ENCODE results near the gene KRTAP1-1. TPM values are rescaled to one million over a fixed set of nuclear protein-coding genes. Genes with fewer than 3 reads are reported as not detected.

The KRTAP1-1 gene
- total and polyA plus RNA-seq, 7 donors, result not detected

DNA sequence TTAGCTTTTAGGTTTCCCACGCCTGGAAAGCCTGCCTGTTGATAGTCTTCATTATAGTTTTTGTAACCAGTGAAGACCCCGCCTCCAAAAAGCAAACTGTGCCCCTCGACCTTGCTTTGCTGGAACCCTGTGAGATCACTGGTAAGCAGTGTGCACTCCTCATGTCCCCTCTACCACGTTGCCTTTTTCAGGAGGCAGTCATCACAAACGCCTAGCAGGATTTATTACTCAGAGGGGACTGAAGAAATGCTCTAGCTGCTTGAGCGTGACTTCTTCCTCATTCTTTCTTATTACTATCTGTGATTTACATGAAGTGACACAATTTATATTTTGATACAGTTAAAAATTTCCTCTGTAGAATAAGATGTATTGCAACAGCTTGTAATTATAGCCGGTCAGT is 25.8 kb downstream of the KRTAP1-1 start:
- Histone ChIP-seq H3K36me3 (ENCODE audit: insufficient read depth in 1 of 2, low read depth in 1 of 2) (no peaks in the 10 kb centered on the region), H3K9me3 (no peaks in the 10 kb centered on the region), H3K4me1 (no peaks in the 10 kb centered on the region), H3K27ac (no peak overlapping the region), H3K27me3 (ENCODE audit: insufficient read depth in 3 of 3, low read length in 2 of 3) (peaks cover 0 to 4% (median 0%) of the 10 kb centered on the region in 3 donors), H3K4me3 (no peak overlapping the region)
- 65 to 68% (median 67%) methylated on average over 7 of the region's 7 CpGs for WGBS, 3 donors
- no peak for DNase-seq
- intact Hi-C loops (cut with DNase I), result no loop called here
- no peak for ATAC-seq
- no peak for TF ChIP-seq CTCF (IDR thresholded peaks at IDR 0.05)

- H3K9me3 ChIP-seq, result no peaks in the 10 kb centered on the region
- H3K27ac ChIP-seq, result no peak overlapping the region
- H3K27me3 ChIP-seq (ENCODE audit: insufficient read depth in 3 of 3, low read length in 2 of 3), result peaks cover 0 to 4% (median 0%) of the 10 kb centered on the region in 3 donors
- intact Hi-C loops (cut with DNase I), result no loop called here
- H3K4me1 ChIP-seq, result no peaks in the 10 kb centered on the region
- no peak overlapping the region for H3K4me3 ChIP-seq
- 6 to 10% (median 7%) methylated on average over 1 of the region's 1 CpG for WGBS, 3 donors
- DNase-seq (no peak), ATAC-seq (peak in 3 of 4 donors; percentile 44 to 65 (median 61))
- no peak for TF ChIP-seq CTCF (IDR thresholded peaks at IDR 0.05)
- no peaks in the 10 kb centered on the region for H3K36me3 ChIP-seq (ENCODE audit: insufficient read depth in 1 of 2, low read depth in 1 of 2)
Observed at GRCh38 chr17:41013606-41014005, 27.6 kb downstream of the KRTAP1-1 start.

DNA sequence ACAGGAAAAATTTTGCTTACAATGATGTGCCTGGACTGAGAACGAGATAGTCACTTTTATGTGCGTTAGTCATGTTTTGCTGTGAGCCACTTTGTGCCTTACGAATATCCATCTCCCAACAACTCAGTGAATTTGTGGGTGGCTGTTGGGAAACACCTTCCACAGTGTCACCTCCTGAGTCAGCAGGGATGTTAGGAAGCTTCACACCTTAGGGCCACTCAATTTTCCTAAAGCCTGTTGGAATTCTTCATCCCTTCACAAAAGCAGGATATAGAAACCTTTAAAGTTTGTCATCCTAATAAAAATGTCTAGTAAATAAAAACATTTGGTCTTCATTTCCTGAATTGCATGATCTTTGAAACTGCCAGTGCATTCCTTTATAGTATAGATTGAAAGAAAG is 28.1 kb downstream of the KRTAP1-1 start:
- ATAC-seq, result no peak
- no peaks in the 10 kb centered on the region for H3K4me1 ChIP-seq
- no peak for DNase-seq
- peaks cover 0 to 4% (median 0%) of the 10 kb centered on the region in 3 donors for H3K27me3 ChIP-seq (ENCODE audit: insufficient read depth in 3 of 3, low read length in 2 of 3)
- no peaks in the 10 kb centered on the region for H3K36me3 ChIP-seq (ENCODE audit: insufficient read depth in 1 of 2, low read depth in 1 of 2)
- WGBS, 3 donors, result 64 to 77% (median 69%) methylated on average over 3 of the region's 3 CpGs
- H3K4me3 ChIP-seq, result no peak overlapping the region
- no peaks in the 10 kb centered on the region for H3K9me3 ChIP-seq
- intact Hi-C loops (cut with DNase I), result no loop called here
- TF ChIP-seq CTCF (IDR thresholded peaks at IDR 0.05), result no peak
- H3K27ac ChIP-seq, result no peak overlapping the region

GRCh38 chr17:41012326-41013120 is 28.7 kb downstream of the KRTAP1-1 start:
- DNase-seq, result no peak
- Histone ChIP-seq H3K27me3 (ENCODE audit: insufficient read depth in 3 of 3, low read length in 2 of 3) (peaks cover 0 to 4% (median 0%) of the 10 kb centered on the region in 3 donors), H3K9me3 (no peaks in the 10 kb centered on the region), H3K36me3 (ENCODE audit: insufficient read depth in 1 of 2, low read depth in 1 of 2) (no peaks in the 10 kb centered on the region), H3K4me1 (no peaks in the 10 kb centered on the region), H3K27ac (no peak overlapping the region), H3K4me3 (no peak overlapping the region)
- TF ChIP-seq CTCF (IDR thresholded peaks at IDR 0.05), result no peak
- intact Hi-C loops (cut with DNase I), result no loop called here
- ATAC-seq, result no peak
- 43 to 54% (median 44%) methylated on average over 6 of the region's 6 CpGs for WGBS, 3 donors

- intact Hi-C loops (cut with DNase I), result no loop called here
- H3K9me3 ChIP-seq, result no peaks in the 10 kb centered on the region
- no peak for TF ChIP-seq CTCF (IDR thresholded peaks at IDR 0.05)
- no peaks in the 10 kb centered on the region for H3K36me3 ChIP-seq (ENCODE audit: insufficient read depth in 1 of 2, low read depth in 1 of 2)
- ATAC-seq (no peak), DNase-seq (no peak)
- H3K27ac ChIP-seq, result no peak overlapping the region
- H3K27me3 ChIP-seq (ENCODE audit: insufficient read depth in 3 of 3, low read length in 2 of 3), result peaks cover 0 to 7% (median 5%) of the 10 kb centered on the region in 3 donors
- H3K4me1 ChIP-seq, result no peaks in the 10 kb centered on the region
- no peak overlapping the region for H3K4me3 ChIP-seq
Observed at GRCh38 chr17:41010441-41010840, 30.8 kb downstream of the KRTAP1-1 start.
